ENCODE measurements around the gene COL1A1.

Gene COL1A1

GRCh38 chr17:50139185-50139783, 62.1 kb downstream of the COL1A1 start:
- no peak for DNase-seq

- DNase-seq = no peak
Measured at GRCh38 chr17:50137042-50137441, 64.4 kb downstream of the COL1A1 start.

GRCh38 chr17:50136096-50136687, 65.2 kb downstream of the COL1A1 start:
- no peak for DNase-seq

- no peak for DNase-seq
Measured at GRCh38 chr17:50135316-50136095, 65.9 kb downstream of the COL1A1 start.

GRCh38 chr17:50134206-50135110, 67.0 kb downstream of the COL1A1 start:
- no peak for DNase-seq

- no peak for DNase-seq
Measured at GRCh38 chr17:50133769-50134099, 67.7 kb downstream of the COL1A1 start.

All from CD4-positive, alpha-beta T cell treated with Interferon gamma for 1 hour (primary cell).